Osteocyte (in vitro differentiated cells): ENCODE results near the gene MBTD1. TPM values are rescaled to one million over a fixed set of nuclear protein-coding genes. Genes with fewer than 3 reads are reported as not detected.

Source experiments
- DNase-seq: peaks from one replicate; pipeline ENCODE4 v3.0.0; 2021; ENCODE audit warnings: mixed read lengths; ENCODE audit not compliant: unreplicated experiment; ENCODE audit errors: extremely low spot score
- H3K27ac Mint-ChIP-seq: one replicate; pipeline ENCODE4 v1.8.0; 2021; ENCODE audit warnings: mild to moderate bottlenecking, mixed read lengths; ENCODE audit not compliant: unreplicated experiment
- H3K27me3 Mint-ChIP-seq: one replicate; pipeline ENCODE4 v1.8.0; 2021; ENCODE audit warnings: mixed read lengths; ENCODE audit not compliant: unreplicated experiment
- H3K36me3 Mint-ChIP-seq: one replicate; pipeline ENCODE4 v1.8.0; 2021; ENCODE audit warnings: mixed read lengths; ENCODE audit not compliant: unreplicated experiment
- H3K4me1 Mint-ChIP-seq: one replicate; pipeline ENCODE4 v1.8.0; 2021; ENCODE audit warnings: mixed read lengths; ENCODE audit not compliant: unreplicated experiment
- H3K4me3 Mint-ChIP-seq: one replicate; pipeline ENCODE4 v1.8.0; 2021; ENCODE audit warnings: mild to moderate bottlenecking, moderate library complexity, mixed read lengths; ENCODE audit not compliant: unreplicated experiment
- H3K9me3 Mint-ChIP-seq: one replicate; pipeline ENCODE4 v1.8.0; 2021; ENCODE audit warnings: mixed read lengths; ENCODE audit not compliant: unreplicated experiment
- total RNA-seq: library from RNA; stranded (reverse); gene quantifications from 2 replicates; pipeline ENCODE4 v1.2.1, GENCODE V29; 2021
- TF ChIP-seq, protein P1 (sequence below): fragments of 200-600 bp; sonication (generic); IDR thresholded peaks from 2 replicates; pipeline ENCODE4 v1.5.0; 2021; ENCODE audit warnings: antibody characterized with exemption, mild to moderate bottlenecking, moderate library complexity

The MBTD1 gene
- total RNA-seq, 1 donor from 2014 or later: 17.9 TPM

DNA sequence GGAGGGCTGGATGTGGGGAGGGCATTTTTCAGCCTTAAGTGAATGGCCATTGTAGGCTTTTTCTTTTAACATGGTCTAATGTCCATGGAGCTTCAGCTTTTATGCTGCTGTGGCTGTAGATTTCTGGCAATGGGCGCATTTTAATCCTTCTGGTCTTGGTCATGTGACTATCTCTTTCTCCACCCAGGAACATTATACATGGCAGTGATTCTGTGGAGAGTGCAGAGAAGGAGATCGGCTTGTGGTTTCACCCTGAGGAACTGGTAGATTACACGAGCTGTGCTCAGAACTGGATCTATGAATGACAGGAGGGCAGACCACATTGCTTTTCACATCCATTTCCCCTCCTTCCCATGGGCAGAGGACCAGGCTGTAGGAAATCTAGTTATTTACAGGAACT lies 98.3 kb downstream of the MBTD1 start:
- Mint-ChIP-seq H3K36me3 (peaks cover 27% of the 10 kb centered on the region), H3K27me3 (no peaks in the 10 kb centered on the region), H3K4me1 (peaks cover 11% of the 10 kb centered on the region), H3K27ac (no peak overlapping the region), H3K9me3 (no peaks in the 10 kb centered on the region), H3K4me3 (no peak overlapping the region)
- TF ChIP-seq, protein P1, sequence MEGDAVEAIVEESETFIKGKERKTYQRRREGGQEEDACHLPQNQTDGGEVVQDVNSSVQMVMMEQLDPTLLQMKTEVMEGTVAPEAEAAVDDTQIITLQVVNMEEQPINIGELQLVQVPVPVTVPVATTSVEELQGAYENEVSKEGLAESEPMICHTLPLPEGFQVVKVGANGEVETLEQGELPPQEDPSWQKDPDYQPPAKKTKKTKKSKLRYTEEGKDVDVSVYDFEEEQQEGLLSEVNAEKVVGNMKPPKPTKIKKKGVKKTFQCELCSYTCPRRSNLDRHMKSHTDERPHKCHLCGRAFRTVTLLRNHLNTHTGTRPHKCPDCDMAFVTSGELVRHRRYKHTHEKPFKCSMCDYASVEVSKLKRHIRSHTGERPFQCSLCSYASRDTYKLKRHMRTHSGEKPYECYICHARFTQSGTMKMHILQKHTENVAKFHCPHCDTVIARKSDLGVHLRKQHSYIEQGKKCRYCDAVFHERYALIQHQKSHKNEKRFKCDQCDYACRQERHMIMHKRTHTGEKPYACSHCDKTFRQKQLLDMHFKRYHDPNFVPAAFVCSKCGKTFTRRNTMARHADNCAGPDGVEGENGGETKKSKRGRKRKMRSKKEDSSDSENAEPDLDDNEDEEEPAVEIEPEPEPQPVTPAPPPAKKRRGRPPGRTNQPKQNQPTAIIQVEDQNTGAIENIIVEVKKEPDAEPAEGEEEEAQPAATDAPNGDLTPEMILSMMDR: no peak
- no peak for DNase-seq

DNA sequence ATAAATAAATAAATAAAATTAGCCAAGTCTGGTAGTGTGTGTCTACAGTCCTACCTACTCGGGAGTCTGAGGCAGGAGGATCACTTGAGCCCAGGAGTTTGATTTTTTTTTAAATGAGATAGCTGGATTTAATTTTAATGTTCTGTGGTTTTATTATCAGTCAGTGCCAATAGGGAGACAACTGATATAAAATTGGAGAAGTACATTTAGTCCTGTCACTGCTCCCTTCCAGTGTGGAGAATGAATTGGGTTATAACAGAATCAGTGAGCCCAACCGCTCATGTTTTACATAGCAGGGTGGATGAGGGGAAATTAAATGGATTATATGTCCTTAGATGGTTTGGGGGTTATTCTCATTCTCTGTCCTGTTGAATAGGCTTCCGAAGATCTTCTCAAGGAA lies 100.2 kb downstream of the MBTD1 start:
- H3K36me3 Mint-ChIP-seq: peaks cover 27% of the 10 kb centered on the region
- TF ChIP-seq, protein P1: no peak
- no peaks in the 10 kb centered on the region for H3K4me1 Mint-ChIP-seq
- no peaks in the 10 kb centered on the region for H3K9me3 Mint-ChIP-seq
- H3K27me3 Mint-ChIP-seq: no peaks in the 10 kb centered on the region
- no peak overlapping the region for H3K4me3 Mint-ChIP-seq
- H3K27ac Mint-ChIP-seq: no peak overlapping the region
- DNase-seq: no peak

DNA sequence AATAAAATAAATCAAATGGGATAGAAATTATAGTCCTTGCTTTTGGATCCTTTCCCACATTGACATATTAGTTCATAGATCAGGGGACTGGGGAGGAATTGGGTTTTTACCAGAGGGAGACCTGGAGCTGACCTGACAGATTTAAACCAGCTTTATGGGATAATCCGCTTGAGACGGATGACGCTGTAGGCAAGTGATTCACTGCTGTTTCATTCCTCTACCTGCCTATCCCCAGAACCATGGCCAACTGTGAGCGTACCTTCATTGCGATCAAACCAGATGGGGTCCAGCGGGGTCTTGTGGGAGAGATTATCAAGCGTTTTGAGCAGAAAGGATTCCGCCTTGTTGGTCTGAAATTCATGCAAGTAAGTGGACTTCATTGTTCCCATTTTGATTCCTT lies 104.4 kb downstream of the MBTD1 start:
- DNase-seq: no peak
- Mint-ChIP-seq H3K4me1 (no peaks in the 10 kb centered on the region), H3K27me3 (no peaks in the 10 kb centered on the region), H3K9me3 (no peaks in the 10 kb centered on the region), H3K4me3 (no peak overlapping the region), H3K36me3 (peaks cover 11% of the 10 kb centered on the region), H3K27ac (no peak overlapping the region)
- TF ChIP-seq, protein P1: no peak

DNA sequence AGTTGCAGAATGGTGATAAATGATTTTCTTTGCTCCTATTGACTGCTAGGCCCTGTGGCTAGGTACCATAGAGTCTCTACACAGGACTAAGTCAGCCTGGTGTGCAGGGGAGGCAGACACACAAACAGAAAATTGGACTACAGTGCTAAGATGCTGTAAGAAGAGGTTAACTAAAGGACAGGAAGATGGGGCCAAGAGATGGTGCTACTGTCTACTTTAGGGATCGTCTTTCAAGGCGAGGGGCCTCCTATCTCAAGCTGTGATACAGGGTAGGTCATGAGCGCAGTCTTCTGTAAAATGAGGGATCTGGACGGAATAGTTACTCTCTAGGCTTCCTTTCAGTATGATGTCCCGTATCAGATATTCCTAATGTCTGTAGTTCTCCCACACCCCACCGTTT lies 105.7 kb downstream of the MBTD1 start:
- Mint-ChIP-seq H3K4me1 (no peaks in the 10 kb centered on the region), H3K27ac (no peak overlapping the region), H3K27me3 (no peaks in the 10 kb centered on the region), H3K36me3 (peaks cover 5% of the 10 kb centered on the region), H3K9me3 (no peaks in the 10 kb centered on the region), H3K4me3 (no peak overlapping the region)
- DNase-seq: no peak
- TF ChIP-seq, protein P1: no peak

DNA sequence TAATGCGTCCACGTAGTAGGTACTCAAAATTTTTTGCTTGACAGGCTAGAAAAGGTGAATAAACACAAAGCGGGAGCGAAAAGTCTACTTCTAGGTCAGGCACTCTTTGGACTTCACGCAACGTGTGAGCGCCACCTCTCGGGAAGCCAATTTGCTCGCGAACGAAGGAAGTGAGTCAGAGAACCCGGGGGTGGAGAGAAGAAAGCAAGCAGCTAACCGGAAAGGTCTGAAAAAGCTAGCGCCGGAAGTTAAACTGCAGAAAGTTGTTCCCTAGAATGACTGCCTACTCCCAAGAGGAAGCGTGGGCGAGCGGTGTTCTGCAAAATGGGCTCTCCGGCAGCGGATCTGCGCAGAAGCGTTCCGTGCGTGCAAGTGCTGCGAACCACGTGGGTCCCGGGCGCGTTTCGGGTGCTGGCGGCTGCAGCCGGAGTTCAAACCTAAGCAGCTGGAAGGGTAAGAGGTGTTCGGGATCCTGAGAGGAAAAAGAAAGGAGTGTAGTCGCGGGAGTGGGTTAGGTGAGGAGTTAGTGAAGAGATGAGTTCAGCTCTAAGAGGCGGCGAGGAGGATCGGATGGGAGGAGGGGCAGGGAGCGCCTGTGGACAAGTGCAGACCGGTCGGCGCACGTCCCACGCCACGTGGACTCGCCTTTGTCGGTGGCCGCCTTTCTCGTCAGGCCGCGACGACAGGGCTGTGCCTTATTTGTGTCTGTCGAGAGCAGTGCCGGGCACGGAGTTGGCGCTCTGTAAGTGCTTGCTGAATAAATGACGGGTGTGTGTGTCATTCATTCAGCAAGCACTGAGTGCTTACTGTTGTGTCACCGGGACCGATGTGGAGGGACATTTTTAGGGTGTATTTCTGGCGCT lies 106.4 kb downstream of the MBTD1 start, which contains the start of gene NME1:
Gene NME1 (plus strand): TSS at position 350 of the 863 bp plus-strand sequence. CDS start 2,096 bp downstream, outside the sequence.
- Mint-ChIP-seq H3K27me3 (no peaks in the 10 kb centered on the region), H3K4me1 (no peaks in the 10 kb centered on the region), H3K4me3 (no peak within 1 kb of the TSS), H3K27ac (no peak within 1 kb of the TSS), H3K36me3 (peaks cover 5% of the 10 kb centered on the region), H3K9me3 (no peaks in the 10 kb centered on the region)
- TF ChIP-seq, protein P1: peak; percentile 92
- DNase-seq: peak; percentile 99
